ENCODE results near the gene KAZN. TPM values are rescaled to one million over a fixed set of nuclear protein-coding genes. Genes with fewer than 3 reads are reported as not detected.

Gene KAZN
- total RNA-seq, 2 experiments from 2014 or later = 0.22 to 0.55 TPM

GRCh38 chr1:14648391-14648790, 49.9 kb downstream of the KAZN start:
- TF ChIP-seq CTCF (IDR thresholded peaks at IDR 0.05) = no peak
- Mint-ChIP-seq H3K36me3 (ENCODE audit: low read depth) (no peaks in the 10 kb centered on the region), H3K4me1 (ENCODE audit: low read depth) (no peaks in the 10 kb centered on the region), H3K9me3 (peaks cover 13% of the 10 kb centered on the region), H3K4me3 (no peak overlapping the region), H3K27me3 (no peaks in the 10 kb centered on the region), H3K27ac (no peak overlapping the region)
- no peak for DNase-seq
- H3K27ac ChIP-seq (ENCODE audit: low read depth in 1 of 2, low read length in 2 of 2) = no peak overlapping the region
- no peaks in the 10 kb centered on the region for H3K4me1 ChIP-seq (ENCODE audit: insufficient read depth, low read length)
- peaks cover 0 to 1% of the 10 kb centered on the region in 2 experiments for H3K9me3 ChIP-seq (ENCODE audit: control insufficient read depth in 1 of 2, insufficient read depth in 1 of 2, low read length in 2 of 2)
- intact Hi-C loops (cut with DNase I, micrococcal nuclease) = no loop called here
- POLR2A ChIA-PET = no interaction called here
- CTCF ChIA-PET = no interaction called here
- H3K4me3 ChIP-seq (ENCODE audit: low read length) = no peak overlapping the region
- no peaks in the 10 kb centered on the region for H3K36me3 ChIP-seq (ENCODE audit: insufficient read depth, low read length)
- ATAC-seq (ENCODE audit: poor library complexity) = no peak
- no peaks in the 10 kb centered on the region for H3K27me3 ChIP-seq (ENCODE audit: control insufficient read depth in 1 of 2, insufficient read depth in 2 of 2, low read length in 2 of 2)

- POLR2A ChIA-PET = no interaction called here
- H3K4me1 ChIP-seq (ENCODE audit: insufficient read depth, low read length) = no peaks in the 10 kb centered on the region
- ATAC-seq (ENCODE audit: poor library complexity) = no peak
- no peaks in the 10 kb centered on the region for H3K36me3 ChIP-seq (ENCODE audit: insufficient read depth, low read length)
- CTCF ChIA-PET = no interaction called here
- TF ChIP-seq CTCF (IDR thresholded peaks at IDR 0.05) = no peak
- H3K9me3 ChIP-seq (ENCODE audit: control insufficient read depth in 1 of 2, insufficient read depth in 1 of 2, low read length in 2 of 2) = no peaks in the 10 kb centered on the region
- no peaks in the 10 kb centered on the region for H3K4me1 Mint-ChIP-seq (ENCODE audit: low read depth)
- DNase-seq = no peak
- intact Hi-C loops (cut with DNase I, micrococcal nuclease) = no loop called here
- no peak overlapping the region for H3K4me3 ChIP-seq (ENCODE audit: low read length)
- no peaks in the 10 kb centered on the region for H3K27me3 ChIP-seq (ENCODE audit: control insufficient read depth in 1 of 2, insufficient read depth in 2 of 2, low read length in 2 of 2)
- H3K4me3 Mint-ChIP-seq = no peak overlapping the region
- H3K9me3 Mint-ChIP-seq = peaks cover 12% of the 10 kb centered on the region
- no peaks in the 10 kb centered on the region for H3K27me3 Mint-ChIP-seq
- no peak overlapping the region for H3K27ac ChIP-seq (ENCODE audit: low read depth in 1 of 2, low read length in 2 of 2)
- H3K36me3 Mint-ChIP-seq (ENCODE audit: low read depth) = no peaks in the 10 kb centered on the region
- no peak overlapping the region for H3K27ac Mint-ChIP-seq
These were observed 50.7 kb downstream of the KAZN start for GRCh38 chr1:14648896-14649855.

GRCh38 chr1:14649976-14650375, 51.5 kb downstream of the KAZN start:
- no peak for ATAC-seq (ENCODE audit: poor library complexity)
- H3K4me3 Mint-ChIP-seq = no peak overlapping the region
- intact Hi-C loops (cut with DNase I, micrococcal nuclease) = no loop called here

More at GRCh38 chr1:14649976-14650375, 51.5 kb downstream of the KAZN start:
- POLR2A ChIA-PET = no interaction called here
- DNase-seq = no peak
- CTCF ChIA-PET = no interaction called here
- H3K4me3 ChIP-seq (ENCODE audit: low read length) = no peak overlapping the region
- no peaks in the 10 kb centered on the region for H3K36me3 Mint-ChIP-seq (ENCODE audit: low read depth)
- no peaks in the 10 kb centered on the region for H3K36me3 ChIP-seq (ENCODE audit: insufficient read depth, low read length)
- H3K9me3 Mint-ChIP-seq = peaks cover 8% of the 10 kb centered on the region
- TF ChIP-seq CTCF (IDR thresholded peaks at IDR 0.05) = no peak
- no peaks in the 10 kb centered on the region for H3K4me1 ChIP-seq (ENCODE audit: insufficient read depth, low read length)
- no peak overlapping the region for H3K27ac Mint-ChIP-seq
- no peaks in the 10 kb centered on the region for H3K9me3 ChIP-seq (ENCODE audit: control insufficient read depth in 1 of 2, insufficient read depth in 1 of 2, low read length in 2 of 2)
- no peaks in the 10 kb centered on the region for H3K27me3 ChIP-seq (ENCODE audit: control insufficient read depth in 1 of 2, insufficient read depth in 2 of 2, low read length in 2 of 2)
- no peaks in the 10 kb centered on the region for H3K27me3 Mint-ChIP-seq
- H3K4me1 Mint-ChIP-seq (ENCODE audit: low read depth) = no peaks in the 10 kb centered on the region
- no peak overlapping the region for H3K27ac ChIP-seq (ENCODE audit: low read depth in 1 of 2, low read length in 2 of 2)

Measured in CD4-positive, alpha-beta T cell (primary cell).